Thoracic aorta (tissue), 2 donors: ENCODE measurements around the gene MCF2L. TPM values are rescaled to one million over a fixed set of nuclear protein-coding genes. Genes with fewer than 3 reads are reported as not detected.

Experiments used
- ATAC-seq: fragments of 150-250 bp; one replicate; pipeline ENCODE4 v1.8.0; 2017; ENCODE audit warnings: low read depth; ENCODE audit not compliant: insufficient number of reproducible peaks, low FRiP score
- DNase-seq: peaks from one replicate; pipeline ENCODE4 v3.0.0-alpha.2; 2020; ENCODE audit warnings: low spot score
- H3K27ac ChIP-seq, 2 donors: fragments of 200-600 bp; sonication (generic); 1 replicate in 1 of 2; 2 replicates in 1 of 2; pipeline ENCODE4 v1.5.1; 2016; ENCODE audit warnings: mild to moderate bottlenecking in 2 of 2, moderate library complexity in 2 of 2
- H3K27me3 ChIP-seq: fragments of 200-600 bp; sonication (generic); replicated peaks from 2 replicates; pipeline ENCODE4 v1.6.0; 2016; ENCODE audit warnings: mild to moderate bottlenecking; ENCODE audit not compliant: insufficient read depth
- H3K36me3 ChIP-seq: fragments of 200-600 bp; sonication (generic); one replicate; pipeline ENCODE4 v1.5.1; 2016
- H3K4me1 ChIP-seq, 2 donors: fragments of 200-600 bp; sonication (generic); 1 replicate in 1 of 2; 2 replicates in 1 of 2; pipeline versions ENCODE4 v1.5.1 to v1.6.0; 2016; ENCODE audit warnings: low read depth in 2 of 2, mild to moderate bottlenecking in 1 of 2; ENCODE audit not compliant: control insufficient read depth in 1 of 2
- H3K4me3 ChIP-seq: fragments of 200-600 bp; sonication (generic); 2 replicates; pipeline ENCODE4 v1.5.1; 2016; ENCODE audit warnings: mild to moderate bottlenecking
- H3K9me3 ChIP-seq: fragments of 200-600 bp; sonication (generic); 2 replicates; pipeline ENCODE4 v1.5.1; 2016
- total RNA-seq, 2 donors: library from RNA; depleted of rRNA; stranded (reverse); fragments of >200 nt; gene quantifications; one replicate each; pipeline versions ENCODE4 v1.1.0 to v1.2.3, GENCODE V29; 2016
- TF ChIP-seq, protein P1 (sequence below): fragments of 200-600 bp; sonication (generic); IDR thresholded peaks from one replicate; pipeline ENCODE4 v1.5.1; 2019; ENCODE audit warnings: antibody characterized with exemption

MCF2L gene
- total RNA-seq, 2 donors from 2014 or later, result 34.9 to 49.2 TPM

DNA sequence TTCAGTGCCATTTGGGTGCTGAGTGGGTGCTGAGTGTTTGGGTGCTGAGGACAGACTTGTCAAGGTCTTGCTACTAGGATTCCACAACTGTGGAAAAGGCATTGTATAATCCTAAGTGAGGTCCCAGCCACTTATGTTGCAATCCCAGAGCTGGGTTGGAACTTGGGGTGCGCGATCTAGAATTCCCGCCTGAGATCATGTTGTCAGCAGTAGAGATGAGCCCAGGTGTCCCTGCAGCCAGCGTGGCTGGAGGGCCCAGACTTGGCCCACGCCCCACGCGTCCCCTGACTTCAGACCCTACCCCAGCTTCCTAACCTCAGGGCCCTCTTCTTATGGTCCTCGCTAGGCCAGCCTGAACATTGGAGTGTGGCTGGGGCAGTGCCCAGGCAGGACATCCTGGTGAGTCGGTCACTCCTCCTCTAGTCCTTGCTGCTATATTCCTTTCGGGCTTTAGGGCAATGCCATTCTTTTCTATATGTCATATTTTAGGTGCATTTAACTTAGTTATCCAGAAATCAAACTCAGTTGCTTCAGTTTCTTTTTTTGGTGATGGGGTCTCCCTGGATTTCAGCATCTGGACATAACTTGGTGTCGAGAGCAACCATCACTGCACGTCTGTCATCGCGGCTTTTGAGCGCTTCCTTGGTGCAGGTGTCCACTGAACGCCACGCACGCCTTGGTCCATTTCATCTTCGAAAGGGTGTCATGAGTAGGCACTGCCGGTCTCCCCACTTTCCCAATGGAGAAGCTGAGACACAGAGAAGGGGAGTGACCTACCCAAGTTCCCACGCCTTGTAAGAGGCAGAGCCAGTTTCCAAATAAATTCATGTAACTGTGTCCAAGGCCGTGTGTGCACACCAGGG is 90.2 kb downstream of the MCF2L start:
- no peak overlapping the region for H3K27ac ChIP-seq
- DNase-seq (no peak), ATAC-seq (no peak)
- H3K4me3 ChIP-seq, result no peak overlapping the region
- H3K4me1 ChIP-seq, result no peaks in the 10 kb centered on the region
- no peaks in the 10 kb centered on the region for H3K27me3 ChIP-seq
- H3K36me3 ChIP-seq, result no peaks in the 10 kb centered on the region
- H3K9me3 ChIP-seq, result no peaks in the 10 kb centered on the region
- TF ChIP-seq, protein P1, sequence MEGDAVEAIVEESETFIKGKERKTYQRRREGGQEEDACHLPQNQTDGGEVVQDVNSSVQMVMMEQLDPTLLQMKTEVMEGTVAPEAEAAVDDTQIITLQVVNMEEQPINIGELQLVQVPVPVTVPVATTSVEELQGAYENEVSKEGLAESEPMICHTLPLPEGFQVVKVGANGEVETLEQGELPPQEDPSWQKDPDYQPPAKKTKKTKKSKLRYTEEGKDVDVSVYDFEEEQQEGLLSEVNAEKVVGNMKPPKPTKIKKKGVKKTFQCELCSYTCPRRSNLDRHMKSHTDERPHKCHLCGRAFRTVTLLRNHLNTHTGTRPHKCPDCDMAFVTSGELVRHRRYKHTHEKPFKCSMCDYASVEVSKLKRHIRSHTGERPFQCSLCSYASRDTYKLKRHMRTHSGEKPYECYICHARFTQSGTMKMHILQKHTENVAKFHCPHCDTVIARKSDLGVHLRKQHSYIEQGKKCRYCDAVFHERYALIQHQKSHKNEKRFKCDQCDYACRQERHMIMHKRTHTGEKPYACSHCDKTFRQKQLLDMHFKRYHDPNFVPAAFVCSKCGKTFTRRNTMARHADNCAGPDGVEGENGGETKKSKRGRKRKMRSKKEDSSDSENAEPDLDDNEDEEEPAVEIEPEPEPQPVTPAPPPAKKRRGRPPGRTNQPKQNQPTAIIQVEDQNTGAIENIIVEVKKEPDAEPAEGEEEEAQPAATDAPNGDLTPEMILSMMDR, result no peak

GRCh38 chr13:113059891-113060290 is 90.9 kb downstream of the MCF2L start:
- Histone ChIP-seq H3K9me3 (no peaks in the 10 kb centered on the region), H3K27me3 (no peaks in the 10 kb centered on the region), H3K36me3 (no peaks in the 10 kb centered on the region), H3K4me3 (no peak overlapping the region), H3K4me1 (peaks cover 0 to 4% of the 10 kb centered on the region in 2 donors), H3K27ac (no peak overlapping the region)
- TF ChIP-seq, protein P1, result no peak
- no peak for DNase-seq
- ATAC-seq, result no peak

DNA sequence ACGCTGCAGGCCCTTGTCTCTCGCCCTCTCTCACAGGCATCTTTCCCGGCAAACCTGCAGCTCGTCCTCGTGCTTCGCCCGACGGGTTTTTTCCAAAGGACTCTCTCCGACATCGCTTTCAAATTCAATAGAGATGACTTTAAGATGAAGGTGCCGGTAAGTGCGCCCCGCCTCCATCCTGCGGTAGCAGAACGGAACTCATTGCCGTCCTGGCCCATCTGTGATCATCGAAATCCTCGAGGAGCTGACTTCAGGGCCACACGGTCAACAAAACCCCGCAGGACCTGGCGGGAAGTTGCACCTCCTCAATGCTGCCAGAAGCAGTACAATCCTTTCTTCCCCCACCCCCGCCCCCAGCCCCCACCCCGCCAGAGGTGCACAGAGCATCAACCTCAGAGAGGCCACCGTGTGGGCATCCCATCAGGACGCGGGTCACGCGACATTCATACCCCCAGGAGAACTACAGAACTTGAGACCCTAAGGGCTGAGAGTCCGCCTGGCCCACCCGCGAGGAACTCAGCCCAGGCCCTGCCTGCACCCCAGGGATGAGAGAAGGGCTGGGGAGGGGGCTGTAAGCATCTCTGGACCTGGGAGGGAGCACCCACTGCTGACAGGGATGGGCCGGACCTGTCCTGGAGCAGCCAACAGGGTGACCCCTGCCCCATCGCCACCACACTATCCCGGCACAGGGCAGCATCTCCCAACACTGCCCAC is 91.7 kb downstream of the MCF2L start:
- no peaks in the 10 kb centered on the region for H3K36me3 ChIP-seq
- DNase-seq (no peak), ATAC-seq (no peak)
- H3K4me3 ChIP-seq, result no peak overlapping the region
- no peak overlapping the region for H3K27ac ChIP-seq
- H3K27me3 ChIP-seq, result no peaks in the 10 kb centered on the region
- H3K9me3 ChIP-seq, result no peaks in the 10 kb centered on the region
- peaks cover 0 to 5% of the 10 kb centered on the region in 2 donors for H3K4me1 ChIP-seq
- TF ChIP-seq, protein P1, result no peak

- Histone ChIP-seq H3K9me3 (no peaks in the 10 kb centered on the region), H3K27me3 (no peaks in the 10 kb centered on the region), H3K4me3 (no peak overlapping the region), H3K27ac (no peak overlapping the region), H3K36me3 (no peaks in the 10 kb centered on the region), H3K4me1 (peaks cover 0 to 5% of the 10 kb centered on the region in 2 donors)
- TF ChIP-seq, protein P1, result no peak
- no peak for DNase-seq
- ATAC-seq, result no peak
These were observed 92.2 kb downstream of the MCF2L start for GRCh38 chr13:113061271-113061625.

DNA sequence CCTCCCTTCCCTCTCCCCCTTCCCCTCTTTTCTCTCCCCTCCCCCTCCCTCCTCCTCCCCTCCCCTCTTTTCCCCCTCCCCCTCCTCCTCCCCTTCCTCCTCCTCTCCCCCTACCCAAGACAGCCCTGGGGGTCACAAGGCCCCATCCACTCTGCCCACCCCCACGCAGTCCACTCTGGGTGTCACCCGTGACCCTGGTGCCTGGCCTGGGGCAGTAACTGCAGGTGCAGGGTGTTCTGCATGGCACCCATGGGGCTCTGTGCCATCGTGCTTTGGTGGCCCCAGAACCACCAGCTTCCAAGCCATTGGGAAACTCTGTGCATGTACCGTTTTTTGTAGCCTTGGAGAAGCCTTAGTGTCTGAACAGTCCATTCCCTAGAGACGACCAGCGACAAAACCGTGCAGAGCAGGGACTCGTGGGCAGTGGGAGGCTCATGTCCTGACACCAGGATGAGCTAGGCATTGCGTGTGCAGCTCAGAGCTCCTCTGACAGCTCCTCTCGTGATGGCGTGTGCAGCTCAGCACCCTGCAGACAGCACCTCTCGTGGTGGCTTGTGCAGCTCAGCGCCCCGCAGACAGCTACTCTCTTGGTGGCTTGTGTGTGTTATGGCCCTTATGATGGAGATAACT is 92.9 kb downstream of the MCF2L start:
- no peak for DNase-seq
- ATAC-seq, result no peak

More for the DNA sequence above, 92.9 kb downstream of the MCF2L start:
- Histone ChIP-seq H3K4me3 (no peak overlapping the region), H3K27me3 (no peaks in the 10 kb centered on the region), H3K9me3 (no peaks in the 10 kb centered on the region), H3K36me3 (no peaks in the 10 kb centered on the region), H3K27ac (no peak overlapping the region), H3K4me1 (peaks cover 0 to 5% of the 10 kb centered on the region in 2 donors)
- TF ChIP-seq, protein P1, result no peak
